Heart right ventricle (tissue), 16 donors: ENCODE measurements around the gene CYTH4. TPM values are rescaled to one million over a fixed set of nuclear protein-coding genes. Genes with fewer than 3 reads are reported as not detected.

ENCODE experiments used
- ATAC-seq, 8 donors: fragments of 200-7000 bp; cut with Tn5 transposase; one replicate each; pipeline ENCODE4 v1.9.1; 2020; ENCODE audit warnings: mild to moderate bottlenecking in 8 of 8, moderate library complexity in 8 of 8, moderate number of reproducible peaks in 1 of 8
- DNase-seq, 2 donors: peaks; one replicate each; pipeline ENCODE4 v3.0.0-alpha.2; 2020
- H3K27ac ChIP-seq, 10 donors: fragments of 200-600 bp; sonication (generic) in 2 of 10; one replicate each; pipeline versions ENCODE4 v1.5.0 to v1.8.0; 2020 to 2022; ENCODE audit warnings: mild to moderate bottlenecking in 3 of 10
- H3K27me3 ChIP-seq, 7 donors: fragments of 200-600 bp; one replicate each; pipeline ENCODE4 v1.8.0; 2021 to 2022; ENCODE audit warnings: mild to moderate bottlenecking in 2 of 7
- H3K36me3 ChIP-seq, 9 donors: fragments of 200-600 bp; sonication (generic) in 1 of 9; one replicate each; pipeline versions ENCODE4 v1.5.0 to v1.8.0; 2020 to 2022; ENCODE audit warnings: mild to moderate bottlenecking in 2 of 9
- H3K4me1 ChIP-seq, 9 donors: fragments of 200-600 bp; sonication (generic) in 1 of 9; one replicate each; pipeline versions ENCODE4 v1.5.0 to v1.8.0; 2020 to 2022; ENCODE audit warnings: mild to moderate bottlenecking in 4 of 9
- H3K4me3 ChIP-seq, 10 donors: fragments of 200-600 bp; sonication (generic) in 2 of 10; one replicate each; pipeline versions ENCODE4 v1.5.0 to v1.8.0; 2020 to 2022; ENCODE audit warnings: mild to moderate bottlenecking in 7 of 10, moderate library complexity in 2 of 10
- H3K9me3 ChIP-seq, 11 donors: fragments of 200-600 bp in 10 of 11; sonication (generic) in 2 of 11; one replicate each; pipeline versions ENCODE4 v1.5.0 to v1.8.0; 2013 to 2022; ENCODE audit warnings: mild to moderate bottlenecking in 2 of 11, control low read depth in 1 of 11, moderate library complexity in 1 of 11
- WGBS, 2 donors: extraction: QIAGEN DNeasy Blood & Tissue Kit; methylation state at CpG; one replicate each; pipeline ENCODE4 v1.1.7; 2013; ENCODE audit warnings: inconsistent platforms in 1 of 2; 5-methylcytosine and 5-hydroxymethylcytosine counted together
- intact Hi-C, 10 donors: fragments of 100-400 bp; cut with DNase I; formaldehyde crosslinking; loops; one replicate each; pipeline versions ENCODE4 v1.11.1 to v1.14.2; 2022
- polyA plus RNA-seq, 2 donors: library from polyadenylated mRNA; stranded (reverse); fragments of 200-250 nt; gene quantifications; one replicate each; pipeline ENCODE4 v1.2.3, GENCODE V29; 2013
- total RNA-seq, 10 donors: library from RNA; stranded (reverse); fragmentation: NEBNext Ultra II Directional in 3 of 10; extraction: Animal tissue kit (Norgen Biotek cat#: 25700) in 3 of 10; gene quantifications; one replicate each; pipeline versions ENCODE4 v1.2.1 to v1.2.4, GENCODE V29; 2021 to 2023
- TF ChIP-seq, protein P1 (sequence below), 9 donors: fragments of 200-600 bp; sonication (generic) in 2 of 9; IDR thresholded peaks; one replicate each; pipeline versions ENCODE4 v1.5.0 to v1.8.0; 2021 to 2022; ENCODE audit warnings: antibody characterized with exemption in 9 of 9, mild to moderate bottlenecking in 5 of 9, moderate library complexity in 1 of 9
- donor health status: Arrhythmogenic right ventricular cardiomyopathy.
- donor health status: ischemic (EF 13 %, LVEDD 7.1; RV severe dilation, severe dysfunction).
- donor health status: healthy with polysubstance abuse.
- donor health status: DM: no; HTN: yes; CAD: no.
- donor health status: DM: no; HTN: no; CAD: no.
- donor health status: ischemic (EF 25% LVEDD 6.9; RV normal size, moderate dysfunction).
- donor health status: ischemic (EF 25% LVEDD 5.7; RV mildly dilated, moderate dysfunction).
- donor health status: healthy.
- donor health status: DM: yes; HTN: yes; CAD: no.
- donor health status: Ischemic cardiomyopathy.
- donor health status: ischemic (EF 35%, LVEDD 5.7; RV mildly dilated, moderate dysfunction).
- donor health status: nonischemic (EF 11% LVEDD 7.7; RV severe dilation, severe dysfunction).
- donor health status: DM: yes; HTN: yes; CAD: no.
- donor health status: PGD.
- donor health status: ischemic (EF 29% LVEDD 5.4; RV normal size, mild dysfunction).
- donor health status: nonischemic (EF 23%, LVEDD 6.1; RV moderate dilation, normal function).

Gene CYTH4
- total and polyA plus RNA-seq, 12 donors, result 1.8 to 29.3 (median 4.3) TPM

- Histone ChIP-seq H3K36me3 (peaks cover 0 to 80% (median 0%) of the 10 kb centered on the region in 9 donors), H3K27me3 (peaks cover 0 to 19% (median 0%) of the 10 kb centered on the region in 7 donors), H3K4me3 (no peak overlapping the region), H3K27ac (peak overlapping the region in 1 of 10 donors; percentile 90), H3K4me1 (peaks cover 5 to 100% (median 21%) of the 10 kb centered on the region in 9 donors), H3K9me3 (no peaks in the 10 kb centered on the region)
- TF ChIP-seq, protein P1, sequence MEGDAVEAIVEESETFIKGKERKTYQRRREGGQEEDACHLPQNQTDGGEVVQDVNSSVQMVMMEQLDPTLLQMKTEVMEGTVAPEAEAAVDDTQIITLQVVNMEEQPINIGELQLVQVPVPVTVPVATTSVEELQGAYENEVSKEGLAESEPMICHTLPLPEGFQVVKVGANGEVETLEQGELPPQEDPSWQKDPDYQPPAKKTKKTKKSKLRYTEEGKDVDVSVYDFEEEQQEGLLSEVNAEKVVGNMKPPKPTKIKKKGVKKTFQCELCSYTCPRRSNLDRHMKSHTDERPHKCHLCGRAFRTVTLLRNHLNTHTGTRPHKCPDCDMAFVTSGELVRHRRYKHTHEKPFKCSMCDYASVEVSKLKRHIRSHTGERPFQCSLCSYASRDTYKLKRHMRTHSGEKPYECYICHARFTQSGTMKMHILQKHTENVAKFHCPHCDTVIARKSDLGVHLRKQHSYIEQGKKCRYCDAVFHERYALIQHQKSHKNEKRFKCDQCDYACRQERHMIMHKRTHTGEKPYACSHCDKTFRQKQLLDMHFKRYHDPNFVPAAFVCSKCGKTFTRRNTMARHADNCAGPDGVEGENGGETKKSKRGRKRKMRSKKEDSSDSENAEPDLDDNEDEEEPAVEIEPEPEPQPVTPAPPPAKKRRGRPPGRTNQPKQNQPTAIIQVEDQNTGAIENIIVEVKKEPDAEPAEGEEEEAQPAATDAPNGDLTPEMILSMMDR (IDR thresholded peaks at IDR 0.05), result no peak
- ATAC-seq (peak in 1 of 8 donors; percentile 44), DNase-seq (no peak)
- intact Hi-C loops, result no loop called here
- WGBS, 2 donors, result 89 to 92% methylated on average over 9 of the region's 9 CpGs
Measured at GRCh38 chr22:37303821-37304274, 21.5 kb downstream of the CYTH4 start.

DNA sequence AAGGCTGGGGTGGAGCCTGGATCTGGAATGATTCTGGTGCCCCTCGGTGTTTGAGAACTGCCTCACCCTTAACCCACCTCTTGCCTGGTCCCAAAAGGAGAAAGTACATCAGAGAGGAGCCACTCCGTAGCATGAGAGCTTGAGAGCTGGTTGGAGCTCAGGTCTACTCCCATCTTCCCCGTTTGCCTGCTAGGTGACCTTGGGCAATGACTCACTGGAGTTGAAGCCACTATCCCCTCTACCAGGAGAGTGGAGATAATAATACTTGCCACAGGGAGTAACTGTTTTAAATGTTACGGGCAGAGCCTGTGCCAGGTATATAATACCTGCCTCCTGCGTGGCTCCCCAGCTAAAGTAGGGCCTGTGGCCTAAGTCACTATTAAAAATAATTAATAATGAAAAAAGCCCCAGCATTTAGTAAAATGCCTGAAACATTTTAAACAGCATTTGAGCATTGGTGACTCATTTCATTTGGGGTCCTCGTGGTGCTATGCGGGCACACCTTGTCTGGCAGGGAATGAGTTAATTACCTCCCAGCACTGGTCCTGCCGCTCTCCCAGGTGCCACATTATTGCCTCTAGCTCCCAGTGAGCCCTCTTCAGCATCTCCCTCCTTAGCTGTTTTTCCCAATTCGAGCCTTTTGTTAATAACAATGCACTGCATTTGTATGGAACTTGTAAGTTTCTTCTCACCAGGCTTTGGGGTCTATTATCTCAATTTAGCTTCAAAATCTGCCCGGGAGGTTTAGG lies 22.5 kb downstream of the CYTH4 start:
- Histone ChIP-seq H3K4me3 (no peak overlapping the region), H3K27ac (peak overlapping the region in 2 of 10 donors; percentile 15 to 90), H3K36me3 (peaks cover 0 to 79% (median 0%) of the 10 kb centered on the region in 9 donors), H3K27me3 (peaks cover 0 to 16% (median 0%) of the 10 kb centered on the region in 7 donors), H3K4me1 (peaks cover 5 to 100% (median 21%) of the 10 kb centered on the region in 9 donors), H3K9me3 (no peaks in the 10 kb centered on the region)
- intact Hi-C loops, result no loop called here
- WGBS, 2 donors, result 60 to 70% methylated on average over 10 of the region's 10 CpGs
- DNase-seq (no peak), ATAC-seq (no peak)
- TF ChIP-seq, protein P1 (IDR thresholded peaks at IDR 0.05), result no peak

GRCh38 chr22:37305887-37306286 lies 23.6 kb downstream of the CYTH4 start:
- Histone ChIP-seq H3K27me3 (peaks cover 0 to 5% (median 0%) of the 10 kb centered on the region in 7 donors), H3K27ac (peak overlapping the region in 4 of 10 donors; percentile 74 to 90 (median 84)), H3K9me3 (no peaks in the 10 kb centered on the region), H3K4me1 (peaks cover 5 to 100% (median 21%) of the 10 kb centered on the region in 9 donors), H3K4me3 (no peak overlapping the region), H3K36me3 (peaks cover 0 to 78% (median 0%) of the 10 kb centered on the region in 9 donors)
- DNase-seq, result no peak
- intact Hi-C loops, result no loop called here
- TF ChIP-seq, protein P1 (IDR thresholded peaks at IDR 0.05), result no peak
- no peak for ATAC-seq
- 70 to 85% methylated on average over 2 of the region's 2 CpGs for WGBS, 2 donors

DNA sequence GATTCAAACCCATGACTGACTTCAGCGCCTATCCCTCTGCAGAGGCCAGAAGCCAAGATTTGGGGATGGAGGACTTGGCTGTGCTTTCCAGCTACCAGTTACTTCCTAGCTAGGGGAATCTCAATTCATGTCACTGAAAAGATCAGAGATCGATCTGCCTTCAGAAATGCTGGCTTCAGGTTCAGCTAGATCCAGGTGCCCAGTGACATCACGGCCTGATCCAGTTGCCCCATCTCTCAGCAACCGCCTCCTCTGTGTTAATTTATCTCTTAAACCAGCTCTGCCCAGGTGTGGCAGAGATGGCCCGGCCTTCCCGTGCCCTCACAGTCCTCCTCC lies 24.2 kb downstream of the CYTH4 start:
- WGBS, 2 donors, result 77 to 79% methylated on average over 6 of the region's 6 CpGs
- H3K4me1 ChIP-seq, result peaks cover 5 to 98% (median 21%) of the 10 kb centered on the region in 9 donors
- TF ChIP-seq, protein P1 (IDR thresholded peaks at IDR 0.05), result no peak
- H3K36me3 ChIP-seq, result peaks cover 0 to 78% (median 0%) of the 10 kb centered on the region in 9 donors
- H3K27me3 ChIP-seq, result no peaks in the 10 kb centered on the region
- DNase-seq, result no peak
- peak overlapping the region; percentile 47 to 90 (median 76) for H3K27ac ChIP-seq
- H3K4me3 ChIP-seq, result peak overlapping the region in 1 of 10 donors; percentile 20
- no peaks in the 10 kb centered on the region for H3K9me3 ChIP-seq
- ATAC-seq, result no peak
- intact Hi-C loops, result no loop called here
